ENCODE data around the gene BMPR1B.

DNA sequence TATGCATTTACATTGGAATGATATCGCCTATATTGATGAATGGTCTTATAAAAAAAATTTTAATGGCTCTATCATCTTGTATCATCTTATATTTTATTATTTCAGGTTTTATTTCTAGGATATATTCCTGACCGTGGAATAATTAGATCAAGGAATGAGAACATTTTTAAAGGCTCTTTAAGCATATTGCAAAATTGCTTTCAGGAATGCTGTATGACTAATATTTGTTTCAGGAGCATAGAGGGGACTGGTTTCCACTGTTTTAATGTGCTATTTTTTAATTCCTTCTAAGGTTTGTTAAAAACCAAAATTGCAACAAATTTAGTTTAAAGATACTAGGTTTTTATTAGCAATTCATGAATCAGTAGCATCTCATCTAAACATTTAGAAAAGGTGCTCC is 120.2 kb downstream of the BMPR1B start:
- TF ChIP-seq, protein P1, sequence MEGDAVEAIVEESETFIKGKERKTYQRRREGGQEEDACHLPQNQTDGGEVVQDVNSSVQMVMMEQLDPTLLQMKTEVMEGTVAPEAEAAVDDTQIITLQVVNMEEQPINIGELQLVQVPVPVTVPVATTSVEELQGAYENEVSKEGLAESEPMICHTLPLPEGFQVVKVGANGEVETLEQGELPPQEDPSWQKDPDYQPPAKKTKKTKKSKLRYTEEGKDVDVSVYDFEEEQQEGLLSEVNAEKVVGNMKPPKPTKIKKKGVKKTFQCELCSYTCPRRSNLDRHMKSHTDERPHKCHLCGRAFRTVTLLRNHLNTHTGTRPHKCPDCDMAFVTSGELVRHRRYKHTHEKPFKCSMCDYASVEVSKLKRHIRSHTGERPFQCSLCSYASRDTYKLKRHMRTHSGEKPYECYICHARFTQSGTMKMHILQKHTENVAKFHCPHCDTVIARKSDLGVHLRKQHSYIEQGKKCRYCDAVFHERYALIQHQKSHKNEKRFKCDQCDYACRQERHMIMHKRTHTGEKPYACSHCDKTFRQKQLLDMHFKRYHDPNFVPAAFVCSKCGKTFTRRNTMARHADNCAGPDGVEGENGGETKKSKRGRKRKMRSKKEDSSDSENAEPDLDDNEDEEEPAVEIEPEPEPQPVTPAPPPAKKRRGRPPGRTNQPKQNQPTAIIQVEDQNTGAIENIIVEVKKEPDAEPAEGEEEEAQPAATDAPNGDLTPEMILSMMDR (IDR thresholded peaks at IDR 0.05; ENCODE audit: low read depth, low read length, missing input control), result no peak
- TF ChIP-seq NR2F2 (IDR thresholded peaks at IDR 0.05), result no peak
- TF ChIP-seq, protein P2, sequence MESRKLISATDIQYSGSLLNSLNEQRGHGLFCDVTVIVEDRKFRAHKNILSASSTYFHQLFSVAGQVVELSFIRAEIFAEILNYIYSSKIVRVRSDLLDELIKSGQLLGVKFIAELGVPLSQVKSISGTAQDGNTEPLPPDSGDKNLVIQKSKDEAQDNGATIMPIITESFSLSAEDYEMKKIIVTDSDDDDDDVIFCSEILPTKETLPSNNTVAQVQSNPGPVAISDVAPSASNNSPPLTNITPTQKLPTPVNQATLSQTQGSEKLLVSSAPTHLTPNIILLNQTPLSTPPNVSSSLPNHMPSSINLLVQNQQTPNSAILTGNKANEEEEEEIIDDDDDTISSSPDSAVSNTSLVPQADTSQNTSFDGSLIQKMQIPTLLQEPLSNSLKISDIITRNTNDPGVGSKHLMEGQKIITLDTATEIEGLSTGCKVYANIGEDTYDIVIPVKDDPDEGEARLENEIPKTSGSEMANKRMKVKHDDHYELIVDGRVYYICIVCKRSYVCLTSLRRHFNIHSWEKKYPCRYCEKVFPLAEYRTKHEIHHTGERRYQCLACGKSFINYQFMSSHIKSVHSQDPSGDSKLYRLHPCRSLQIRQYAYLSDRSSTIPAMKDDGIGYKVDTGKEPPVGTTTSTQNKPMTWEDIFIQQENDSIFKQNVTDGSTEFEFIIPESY (IDR thresholded peaks at IDR 0.05), result no peak
- TF ChIP-seq RAD21 (IDR thresholded peaks at IDR 0.05), result no peak
- TF ChIP-seq YY1 (IDR thresholded peaks at IDR 0.05), result no peak
- TF ChIP-seq RXRA (IDR thresholded peaks at IDR 0.05), result no peak
- TF ChIP-seq, protein P3, sequence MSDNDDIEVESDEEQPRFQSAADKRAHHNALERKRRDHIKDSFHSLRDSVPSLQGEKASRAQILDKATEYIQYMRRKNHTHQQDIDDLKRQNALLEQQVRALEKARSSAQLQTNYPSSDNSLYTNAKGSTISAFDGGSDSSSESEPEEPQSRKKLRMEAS (IDR thresholded peaks at IDR 0.05), result no peak
- TF ChIP-seq SP1 (IDR thresholded peaks at IDR 0.05), result no peak
- TF ChIP-seq FOXA2 (IDR thresholded peaks at IDR 0.05), result no peak

Measured in liver (tissue), 3 donors.